Keratinocyte (primary cell): Measurements from ENCODE around the gene CX3CR1. TPM values are rescaled to one million over a fixed set of nuclear protein-coding genes. Genes with fewer than 3 reads are reported as not detected.

Source experiments
- DNase-seq: peaks from one replicate; pipeline ENCODE4 v3.0.0-alpha.2; 2011; ENCODE audit warnings: low read depth, missing footprints, low spot score
- FAIRE-seq: peaks from 2 replicates; lab custom pipeline; 2011; peaks lifted over from hg19 to GRCh38; lab: Jason Lieb, UNC
- H2AFZ ChIP-seq: 2 replicates; pipeline ENCODE4 v1.6.0; 2012; ENCODE audit warnings: low read length, control low read depth, inconsistent platforms; ENCODE audit not compliant: control insufficient read depth
- H3K27ac ChIP-seq: 2 replicates; pipeline ENCODE4 v1.5.1; 2011; ENCODE audit warnings: low read length; ENCODE audit not compliant: control insufficient read depth, insufficient read depth
- H3K27me3 ChIP-seq: 3 replicates; pipeline ENCODE4 v1.6.0; 2011; ENCODE audit warnings: low read length; ENCODE audit not compliant: control insufficient read depth, insufficient read depth; ENCODE audit errors: extremely low read depth
- H3K36me3 ChIP-seq, 2 experiments: 2 replicates in 1 of 2; 3 replicates in 1 of 2; pipeline ENCODE4 v1.5.1; 2011; ENCODE audit warnings: low read length in 2 of 2, mild to moderate bottlenecking in 1 of 2; ENCODE audit not compliant: control insufficient read depth in 2 of 2, insufficient read depth in 2 of 2; ENCODE audit errors: extremely low read depth in 1 of 2
- H3K4me1 ChIP-seq: 3 replicates; pipeline ENCODE4 v1.5.1; 2011; ENCODE audit warnings: low read length; ENCODE audit not compliant: control insufficient read depth, insufficient read depth; ENCODE audit errors: extremely low read depth
- H3K4me2 ChIP-seq: 3 replicates; pipeline ENCODE4 v1.6.0; 2011; ENCODE audit warnings: low read depth, low read length; ENCODE audit not compliant: control insufficient read depth, insufficient read depth; ENCODE audit errors: extremely low read depth
- H3K4me3 ChIP-seq, 3 experiments: fragments of 200-600 bp in 1 of 3; sonication (generic) in 1 of 3; 2 replicates in 2 of 3; 3 replicates in 1 of 3; pipeline ENCODE4 v1.5.1; 2011 to 2016; ENCODE audit warnings: low read length in 3 of 3, mild to moderate bottlenecking in 3 of 3, control low read depth in 2 of 3, inconsistent platforms in 1 of 3, low read depth in 1 of 3, mixed read lengths in 1 of 3, mixed run types in 1 of 3, moderate library complexity in 1 of 3; ENCODE audit not compliant: control insufficient read depth in 2 of 3, insufficient read depth in 2 of 3; ENCODE audit errors: extremely low read depth in 1 of 3
- H3K79me2 ChIP-seq: 2 replicates; pipeline ENCODE4 v1.6.0; 2012; ENCODE audit warnings: low read length; ENCODE audit not compliant: control insufficient read depth, insufficient read depth
- H3K9ac ChIP-seq: 3 replicates; pipeline ENCODE4 v1.6.0; 2011; ENCODE audit warnings: low read length; ENCODE audit not compliant: control insufficient read depth, insufficient read depth; ENCODE audit errors: extremely low read depth
- H3K9me1 ChIP-seq: 3 replicates; pipeline ENCODE4 v1.6.0; 2011; ENCODE audit warnings: low read length; ENCODE audit not compliant: control insufficient read depth, insufficient read depth; ENCODE audit errors: extremely low read depth
- H3K9me3 ChIP-seq: 2 replicates; pipeline ENCODE4 v1.5.1; 2012; ENCODE audit warnings: low read depth, low read length; ENCODE audit not compliant: control insufficient read depth
- H4K20me1 ChIP-seq: 3 replicates; pipeline ENCODE4 v1.6.0; 2011; ENCODE audit warnings: low read length; ENCODE audit not compliant: control insufficient read depth, insufficient read depth; ENCODE audit errors: extremely low read depth
- CTCF ChIP-seq, 3 experiments: IDR thresholded peaks in 1 of 3; conservative IDR thresholded peaks in 1 of 3; optimal IDR thresholded peaks in 1 of 3; 2 replicates in 2 of 3; 3 replicates in 1 of 3; pipeline versions ENCODE3 to v1.5.1; 2011; ENCODE audit warnings: low read length in 3 of 3, mild to moderate bottlenecking in 3 of 3, moderate library complexity in 2 of 3, control low read depth in 1 of 3, inconsistent platforms in 1 of 3; ENCODE audit not compliant: insufficient read depth in 2 of 3; ENCODE audit errors: extremely low read depth in 1 of 3
- EZH2 ChIP-seq: IDR thresholded peaks from one replicate; pipeline ENCODE4 v1.6.1; 2012; ENCODE audit warnings: inconsistent platforms, mild to moderate bottlenecking, low read length, moderate library complexity
- dilution Hi-C: fragments of 300-500 bp; cut with MboI; formaldehyde crosslinking; loops from one replicate; pipeline ENCODE4 v1.7.0; 2020; ENCODE audit warnings: low sequenced_read_pairs; ENCODE audit not compliant: extremely low pct_ligation_motif_present
- polyA plus RNA-seq, 5 experiments: library from polyadenylated mRNA; depleted of rRNA in 3 of 5; stranded (reverse) in 3 of 5; stranded (forward) in 1 of 5; unstranded in 1 of 5; fragments of >200 nt; gene quantifications; 1 replicate in 1 of 5; 2 replicates in 3 of 5; 3 replicates in 1 of 5; pipeline versions ENCODE4 v1.2.1 to v1.2.3, GENCODE V29; 2011 to 2012; ENCODE audit warnings: missing spikeins in 2 of 5, low read depth in 1 of 5, low replicate concordance in 1 of 5

The CX3CR1 gene
- polyA plus RNA-seq, 1 donor (not counting 4 experiments of a cell fraction or from before 2014, with no cell fraction given): 0.05 TPM

- TF ChIP-seq CTCF (optimal IDR thresholded peaks at IDR 0.05 in 1 of 3, IDR thresholded peaks at IDR 0.05 in 1 of 3, conservative IDR thresholded peaks at IDR 0.05 in 1 of 3; ENCODE audit: extremely low read depth in 1 of 3, insufficient read depth in 2 of 3, low read length in 3 of 3) (no peak), EZH2 (no peak)
- H3K4me2 ChIP-seq: no peak overlapping the region
- H3K4me1 ChIP-seq: no peaks in the 10 kb centered on the region
- no peak overlapping the region for H2AFZ ChIP-seq
- H3K9me1 ChIP-seq: no peaks in the 10 kb centered on the region
- no peak overlapping the region for H3K27ac ChIP-seq
- no peak for FAIRE-seq
- H3K36me3 ChIP-seq: no peaks in the 10 kb centered on the region
- H3K79me2 ChIP-seq: no peaks in the 10 kb centered on the region
- no peak overlapping the region for H3K9ac ChIP-seq
- no peak for DNase-seq
- dilution Hi-C loops: no loop called here
- H3K27me3 ChIP-seq: no peaks in the 10 kb centered on the region
- H3K9me3 ChIP-seq: no peaks in the 10 kb centered on the region
- no peak overlapping the region for H3K4me3 ChIP-seq
- H4K20me1 ChIP-seq: no peaks in the 10 kb centered on the region
These were observed 15.4 kb upstream of the CX3CR1 start for GRCh38 chr3:39295184-39295775.

GRCh38 chr3:39294446-39295183 is 14.8 kb upstream of the CX3CR1 start:
- Histone ChIP-seq H3K27ac (no peak overlapping the region), H3K9ac (no peak overlapping the region), H3K9me1 (no peaks in the 10 kb centered on the region), H2AFZ (no peak overlapping the region), H3K4me2 (no peak overlapping the region), H3K9me3 (no peaks in the 10 kb centered on the region), H3K27me3 (no peaks in the 10 kb centered on the region), H3K4me3 (no peak overlapping the region), H3K36me3 (no peaks in the 10 kb centered on the region), H4K20me1 (no peaks in the 10 kb centered on the region), H3K4me1 (no peaks in the 10 kb centered on the region), H3K79me2 (no peaks in the 10 kb centered on the region)
- TF ChIP-seq EZH2: no peak
- dilution Hi-C loops: loop anchor here (5.0 kb wide), 1 partner anchor 102 kb away; the partner anchor contains the start of gene XIRP1
- FAIRE-seq: no peak
- DNase-seq: no peak
